ENCODE results near the gene RAD23A.
A peak's percentile ranks its signal among the peaks of the same experiment; 100 is the strongest.

GRCh38 chr19:12956446-12957388 lies 11.1 kb downstream of the RAD23A start, which contains the start of gene GADD45GIP1:
- TF ChIP-seq CTCF (IDR thresholded peaks at IDR 0.05) (no peak), POLR2AphosphoS5 (IDR thresholded peaks at IDR 0.05) (peak; percentile 59 to 73), POLR2A (IDR thresholded peaks at IDR 0.05) (peak; percentile 16 to 82 (median 44))
